Trophoblast cell (in vitro differentiated cells and primary cell): ENCODE measurements around the gene MTIF3.

Source experiments
- DNase-seq, 2 donors: peaks; one replicate each; pipeline ENCODE4 v3.0.0-alpha.2; 2016
- H2AFZ ChIP-seq: 2 replicates; pipeline ENCODE4 v1.6.1; 2013; ENCODE audit warnings: low read length, moderate library complexity, mild to moderate bottlenecking; ENCODE audit not compliant: insufficient read depth, poor library complexity
- H2AK5ac ChIP-seq: 2 replicates; pipeline ENCODE4 v1.6.1; 2013; ENCODE audit warnings: mild to moderate bottlenecking, low read length
- H2BK120ac ChIP-seq: 2 replicates; pipeline ENCODE4 v1.6.1; 2013; ENCODE audit warnings: low read length, mild to moderate bottlenecking, moderate library complexity; ENCODE audit not compliant: insufficient read depth, poor library complexity
- H2BK12ac ChIP-seq: 2 replicates; pipeline ENCODE4 v1.6.1; 2013; ENCODE audit warnings: mild to moderate bottlenecking, low read length, moderate library complexity
- H2BK5ac ChIP-seq: 2 replicates; pipeline ENCODE4 v1.6.1; 2013; ENCODE audit warnings: low read length, low read depth, moderate library complexity, mild to moderate bottlenecking; ENCODE audit not compliant: poor library complexity
- H3K14ac ChIP-seq: 2 replicates; pipeline ENCODE4 v1.6.1; 2013; ENCODE audit warnings: mild to moderate bottlenecking, low read length
- H3K18ac ChIP-seq: 2 replicates; pipeline ENCODE4 v1.6.1; 2013; ENCODE audit warnings: mild to moderate bottlenecking, low read length
- H3K23ac ChIP-seq: 2 replicates; pipeline ENCODE4 v1.6.1; 2013; ENCODE audit warnings: low read length
- H3K27ac ChIP-seq: 2 replicates; pipeline ENCODE4 v1.5.1; 2013; ENCODE audit warnings: low read depth, mild to moderate bottlenecking, inconsistent platforms, low read length, moderate library complexity
- H3K27me3 ChIP-seq: 2 replicates; pipeline ENCODE4 v1.6.1; 2013; ENCODE audit warnings: inconsistent platforms, mild to moderate bottlenecking, low read length, moderate library complexity; ENCODE audit not compliant: insufficient read depth
- H3K36me3 ChIP-seq, 2 experiments: 1 replicate in 1 of 2; 2 replicates in 1 of 2; pipeline ENCODE4 v1.6.1; 2013; ENCODE audit warnings: low read length in 2 of 2, mild to moderate bottlenecking in 2 of 2, moderate library complexity in 1 of 2; ENCODE audit not compliant: insufficient read depth in 2 of 2, control insufficient read depth in 1 of 2
- H3K4ac ChIP-seq: 2 replicates; pipeline ENCODE4 v1.6.1; 2013; ENCODE audit warnings: low read depth, mild to moderate bottlenecking, low read length, moderate library complexity
- H3K4me1 ChIP-seq, 2 experiments: 1 replicate in 1 of 2; 2 replicates in 1 of 2; pipeline ENCODE4 v1.6.1; 2013; ENCODE audit warnings: low read length in 2 of 2, mild to moderate bottlenecking in 2 of 2, moderate library complexity in 1 of 2; ENCODE audit not compliant: insufficient read depth in 2 of 2, control insufficient read depth in 1 of 2
- H3K4me2 ChIP-seq: 2 replicates; pipeline ENCODE4 v1.6.1; 2013; ENCODE audit warnings: inconsistent platforms, mild to moderate bottlenecking, low read length, moderate library complexity
- H3K4me3 ChIP-seq: 2 replicates; pipeline ENCODE4 v1.5.1; 2013; ENCODE audit warnings: mild to moderate bottlenecking, low read depth, low read length, inconsistent platforms
- H3K79me1 ChIP-seq: one replicate; pipeline ENCODE4 v1.6.1; 2013; ENCODE audit warnings: low read length
- H3K79me2 ChIP-seq: 2 replicates; pipeline ENCODE4 v1.6.1; 2013; ENCODE audit warnings: low read length, mild to moderate bottlenecking; ENCODE audit not compliant: control insufficient read depth, insufficient read depth, poor library complexity
- H3K9ac ChIP-seq: 2 replicates; pipeline ENCODE4 v1.6.1; 2013; ENCODE audit warnings: mild to moderate bottlenecking, low read length
- H3K9me3 ChIP-seq: 2 replicates; pipeline ENCODE4 v1.6.1; 2013; ENCODE audit warnings: low read depth, mild to moderate bottlenecking, control low read depth, inconsistent platforms, low read length; ENCODE audit not compliant: insufficient read depth
- H4K12ac ChIP-seq: 2 replicates; pipeline ENCODE4 v1.6.1; 2013; ENCODE audit warnings: low read depth, mild to moderate bottlenecking, low read length, moderate library complexity
- H4K8ac ChIP-seq: 2 replicates; pipeline ENCODE4 v1.6.1; 2013; ENCODE audit warnings: low read depth, mild to moderate bottlenecking, low read length, moderate library complexity
- H4K91ac ChIP-seq: one replicate; pipeline ENCODE4 v1.6.1; 2013; ENCODE audit warnings: low read depth, mild to moderate bottlenecking, low read length, moderate library complexity
- WGBS: extraction: QIAGEN DNeasy Blood & Tissue Kit; methylation state at CpG from one replicate; pipeline ENCODE4 v1.1.7; 2013; ENCODE audit warnings: missing lambda C conversion rate; ENCODE audit not compliant: insufficient read length, insufficient coverage; ENCODE audit errors: extremely low coverage; 5-methylcytosine and 5-hydroxymethylcytosine counted together

The MTIF3 gene

GRCh38 chr13:27411341-27411740 lies 39.0 kb downstream of the MTIF3 start:
- no CpG with 5 or more reads among the region's 3 CpGs for WGBS
- Histone ChIP-seq H3K79me2 (no peaks in the 10 kb centered on the region), H4K12ac (no peak overlapping the region), H3K9ac (no peak overlapping the region), H4K8ac (no peak overlapping the region), H3K4me1 (no peaks in the 10 kb centered on the region), H3K4me3 (no peak overlapping the region), H3K27ac (no peak overlapping the region), H3K14ac (no peak overlapping the region), H3K27me3 (no peaks in the 10 kb centered on the region), H2BK120ac (no peak overlapping the region), H2AFZ (no peak overlapping the region), H2BK12ac (no peak overlapping the region), H3K36me3 (no peaks in the 10 kb centered on the region), H3K79me1 (no peaks in the 10 kb centered on the region), H3K23ac (no peak overlapping the region), H3K4me2 (no peak overlapping the region), H2BK5ac (no peak overlapping the region), H4K91ac (no peak overlapping the region), H3K4ac (no peak overlapping the region), H3K18ac (no peak overlapping the region), H2AK5ac (no peak overlapping the region), H3K9me3 (no peaks in the 10 kb centered on the region)
- DNase-seq = no peak

GRCh38 chr13:27409013-27409412 lies 41.4 kb downstream of the MTIF3 start:
- no CpG with 5 or more reads among the region's 2 CpGs for WGBS
- H3K4me2 ChIP-seq = no peak overlapping the region
- no peak overlapping the region for H4K12ac ChIP-seq
- no peaks in the 10 kb centered on the region for H3K27me3 ChIP-seq
- H3K27ac ChIP-seq = no peak overlapping the region
- H2AK5ac ChIP-seq = no peak overlapping the region
- no peak overlapping the region for H2BK5ac ChIP-seq
- H3K9me3 ChIP-seq = no peaks in the 10 kb centered on the region
- H3K79me1 ChIP-seq = no peaks in the 10 kb centered on the region
- H3K36me3 ChIP-seq = no peaks in the 10 kb centered on the region
- no peak overlapping the region for H3K9ac ChIP-seq
- H3K4ac ChIP-seq = no peak overlapping the region
- H3K4me3 ChIP-seq = no peak overlapping the region
- H2AFZ ChIP-seq = no peak overlapping the region
- DNase-seq = no peak
- no peak overlapping the region for H2BK120ac ChIP-seq
- H3K4me1 ChIP-seq = peaks cover 0 to 4% of the 10 kb centered on the region in 2 experiments
- H4K8ac ChIP-seq = no peak overlapping the region
- no peaks in the 10 kb centered on the region for H3K79me2 ChIP-seq
- no peak overlapping the region for H3K18ac ChIP-seq
- H3K14ac ChIP-seq = no peak overlapping the region
- H2BK12ac ChIP-seq = no peak overlapping the region
- H3K23ac ChIP-seq = no peak overlapping the region
- no peak overlapping the region for H4K91ac ChIP-seq

- WGBS = no CpG with 5 or more reads among the region's 4 CpGs
Observed at GRCh38 chr13:27408074-27408473, 42.3 kb downstream of the MTIF3 start.

DNA sequence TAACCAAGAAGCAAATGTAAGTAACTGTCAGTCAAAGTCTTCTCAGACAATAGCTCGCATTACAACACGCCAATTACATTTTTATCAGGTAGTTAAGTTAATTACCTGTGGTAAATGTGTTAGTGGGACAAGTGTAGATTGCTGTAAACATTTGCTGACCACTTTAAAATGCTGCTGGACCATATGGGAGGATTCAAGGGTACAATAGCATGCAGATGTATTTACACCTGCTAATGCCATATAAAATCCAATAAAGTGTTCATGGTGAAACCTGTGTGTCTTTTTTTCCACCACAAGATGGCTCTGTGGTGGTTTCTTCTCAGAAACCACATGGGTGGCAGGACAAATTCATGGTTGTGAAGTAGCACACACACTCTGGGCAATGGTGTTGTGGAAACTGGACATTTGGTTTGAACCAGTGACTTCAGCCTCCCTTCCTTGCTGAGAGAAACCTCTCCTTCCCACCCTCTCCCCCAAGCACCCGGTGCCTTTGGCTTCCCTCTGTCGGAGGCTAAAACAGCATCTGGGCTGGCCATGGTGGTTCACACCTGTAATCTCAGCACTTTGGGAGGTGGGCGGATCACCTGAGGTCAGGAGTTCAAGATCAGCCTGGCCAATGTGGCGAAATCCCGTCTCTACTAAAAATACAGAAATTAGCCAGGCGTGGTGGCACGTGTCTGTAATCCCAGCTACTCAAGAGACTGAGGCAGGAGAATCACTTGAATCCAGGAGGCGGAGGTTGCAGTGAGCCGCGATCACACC lies 44.0 kb downstream of the MTIF3 start:
- no peak overlapping the region for H3K14ac ChIP-seq
- H3K27ac ChIP-seq = no peak overlapping the region
- H3K9me3 ChIP-seq = no peaks in the 10 kb centered on the region
- H3K4me3 ChIP-seq = no peak overlapping the region
- H2BK120ac ChIP-seq = no peak overlapping the region
- H4K91ac ChIP-seq = no peak overlapping the region
- no peaks in the 10 kb centered on the region for H3K79me2 ChIP-seq
- no peak overlapping the region for H2AFZ ChIP-seq
- H2BK12ac ChIP-seq = no peak overlapping the region
- no peak overlapping the region for H3K9ac ChIP-seq
- no peak overlapping the region for H2AK5ac ChIP-seq
- no peak overlapping the region for H4K8ac ChIP-seq
- H3K4me1 ChIP-seq = peaks cover 6 to 11% of the 10 kb centered on the region in 2 experiments
- no peak overlapping the region for H3K18ac ChIP-seq
- H4K12ac ChIP-seq = no peak overlapping the region
- H3K4me2 ChIP-seq = no peak overlapping the region
- no peak overlapping the region for H3K23ac ChIP-seq
- H3K4ac ChIP-seq = no peak overlapping the region
- H3K79me1 ChIP-seq = no peaks in the 10 kb centered on the region
- no peaks in the 10 kb centered on the region for H3K36me3 ChIP-seq
- H3K27me3 ChIP-seq = no peaks in the 10 kb centered on the region
- WGBS = no CpG with 5 or more reads among the region's 12 CpGs
- DNase-seq = peak in 1 of 2 donors; percentile 43
- H2BK5ac ChIP-seq = no peak overlapping the region

More at GRCh38 chr13:27408074-27408473, 42.3 kb downstream of the MTIF3 start:
- Histone ChIP-seq H2AFZ (no peak overlapping the region), H3K79me2 (no peaks in the 10 kb centered on the region), H2BK120ac (no peak overlapping the region), H3K4ac (no peak overlapping the region), H3K9me3 (no peaks in the 10 kb centered on the region), H3K18ac (no peak overlapping the region), H4K91ac (no peak overlapping the region), H3K4me1 (peaks cover 5 to 11% of the 10 kb centered on the region in 2 experiments), H3K14ac (no peak overlapping the region), H3K4me2 (no peak overlapping the region), H4K12ac (no peak overlapping the region), H3K79me1 (no peaks in the 10 kb centered on the region), H3K36me3 (no peaks in the 10 kb centered on the region), H2BK12ac (no peak overlapping the region), H3K9ac (no peak overlapping the region), H3K4me3 (no peak overlapping the region), H3K27ac (no peak overlapping the region), H2BK5ac (no peak overlapping the region), H3K27me3 (no peaks in the 10 kb centered on the region), H4K8ac (no peak overlapping the region), H3K23ac (no peak overlapping the region), H2AK5ac (no peak overlapping the region)
- DNase-seq = no peak
